Mucosa of rectum (tissue), 2 donors: ENCODE results near the gene AVP.
"Not testable (repeated sequence)": the region's sequence is repeated elsewhere in the genome, so short reads cannot be mapped to it uniquely, and the experiment has no call there.

Experiments
- H3K27ac ChIP-seq, 2 donors: one replicate each; pipeline ENCODE4 v1.7.0; 2013; ENCODE audit warnings: inconsistent platforms in 2 of 2, low read depth in 2 of 2, low read length in 2 of 2
- H3K27me3 ChIP-seq, 2 donors: one replicate each; pipeline ENCODE4 v1.7.0; 2013; ENCODE audit warnings: low read length in 2 of 2; ENCODE audit not compliant: control insufficient read depth in 2 of 2, insufficient read depth in 2 of 2
- H3K36me3 ChIP-seq, 2 donors: one replicate each; pipeline ENCODE4 v1.7.0; 2013; ENCODE audit warnings: low read length in 2 of 2; ENCODE audit not compliant: control insufficient read depth in 2 of 2, insufficient read depth in 2 of 2
- H3K4me1 ChIP-seq, 2 donors: one replicate each; pipeline ENCODE4 v1.7.0; 2013; ENCODE audit warnings: low read length in 2 of 2, mild to moderate bottlenecking in 1 of 2; ENCODE audit not compliant: control insufficient read depth in 2 of 2, insufficient read depth in 2 of 2
- H3K4me3 ChIP-seq, 2 donors: one replicate each; pipeline ENCODE4 v1.7.0; 2013; ENCODE audit warnings: low read length in 2 of 2
- H3K9ac ChIP-seq, 2 donors: one replicate each; pipeline ENCODE4 v1.7.0; 2013; ENCODE audit warnings: low read length in 2 of 2, low read depth in 1 of 2, mild to moderate bottlenecking in 1 of 2
- H3K9me3 ChIP-seq, 2 donors: one replicate each; pipeline ENCODE4 v1.7.0; 2013; ENCODE audit warnings: low read length in 2 of 2; ENCODE audit not compliant: control insufficient read depth in 2 of 2
- donor health status: healthy.
- donor health status: Normal muscosa, but diverticular disease.

The AVP gene

GRCh38 chr20:3084283-3084985 lies at the start of gene AVP:
AVP (minus strand) TSS chr20:3084724; CDS start chr20:3084674, 50 bp downstream.
- no peak within 1 kb of the TSS for H3K4me3 ChIP-seq
- H3K27me3 ChIP-seq: peaks cover 29 to 32% of the 10 kb centered on the region in 2 donors
- H3K9me3 ChIP-seq: no peaks in the 10 kb centered on the region
- H3K27ac ChIP-seq: no peak within 1 kb of the TSS
- H3K36me3 ChIP-seq: no peaks in the 10 kb centered on the region
- H3K4me1 ChIP-seq: no peaks in the 10 kb centered on the region
- H3K9ac ChIP-seq: no peak within 1 kb of the TSS

GRCh38 chr20:3134151-3134550 lies 49.6 kb upstream of the AVP start:
- H3K27me3 ChIP-seq: no peaks in the 10 kb centered on the region
- no peak overlapping the region for H3K9ac ChIP-seq
- no peaks in the 10 kb centered on the region for H3K36me3 ChIP-seq
- no peaks in the 10 kb centered on the region for H3K4me1 ChIP-seq
- no peak overlapping the region for H3K4me3 ChIP-seq
- H3K9me3 ChIP-seq: no peaks in the 10 kb centered on the region
- H3K27ac ChIP-seq: no peak overlapping the region

- Histone ChIP-seq H3K36me3 (no peaks in the 10 kb centered on the region), H3K9ac (no peak overlapping the region), H3K27ac (no peak overlapping the region), H3K4me3 (no peak overlapping the region), H3K4me1 (no peaks in the 10 kb centered on the region), H3K27me3 (no peaks in the 10 kb centered on the region), H3K9me3 (no peaks in the 10 kb centered on the region)
These were observed 48.6 kb upstream of the AVP start for GRCh38 chr20:3133155-3133554.

- no peaks in the 10 kb centered on the region for H3K4me1 ChIP-seq
- H3K27ac ChIP-seq: no peak overlapping the region
- no peaks in the 10 kb centered on the region for H3K27me3 ChIP-seq
- no peaks in the 10 kb centered on the region for H3K36me3 ChIP-seq
- no peak overlapping the region for H3K4me3 ChIP-seq
- H3K9ac ChIP-seq: no peak overlapping the region
- no peaks in the 10 kb centered on the region for H3K9me3 ChIP-seq
These were observed 45.6 kb upstream of the AVP start for GRCh38 chr20:3130051-3130600.

- no peak overlapping the region for H3K27ac ChIP-seq
- H3K9ac ChIP-seq: no peak overlapping the region
- no peaks in the 10 kb centered on the region for H3K4me1 ChIP-seq
- no peak overlapping the region for H3K4me3 ChIP-seq
- no peaks in the 10 kb centered on the region for H3K36me3 ChIP-seq
- H3K9me3 ChIP-seq: no peaks in the 10 kb centered on the region
- no peaks in the 10 kb centered on the region for H3K27me3 ChIP-seq
These were observed 44.6 kb upstream of the AVP start for GRCh38 chr20:3129094-3129493.

- Histone ChIP-seq H3K4me3 (no peak overlapping the region), H3K27ac (no peak overlapping the region), H3K4me1 (no peaks in the 10 kb centered on the region), H3K9ac (no peak overlapping the region), H3K36me3 (no peaks in the 10 kb centered on the region), H3K27me3 (no peaks in the 10 kb centered on the region), H3K9me3 (no peaks in the 10 kb centered on the region)
These were observed 43.9 kb upstream of the AVP start for GRCh38 chr20:3128275-3128984.

GRCh38 chr20:3126527-3126859 lies 42.0 kb upstream of the AVP start:
- Histone ChIP-seq H3K36me3 (peaks cover 14 to 17% of the 10 kb centered on the region in 2 donors), H3K4me1 (no peaks in the 10 kb centered on the region), H3K4me3 (no peak overlapping the region), H3K9ac (no peak overlapping the region), H3K27ac (no peak overlapping the region), H3K9me3 (no peaks in the 10 kb centered on the region), H3K27me3 (no peaks in the 10 kb centered on the region)

- not testable (repeated sequence) for H3K9ac ChIP-seq, H3K9me3 ChIP-seq, H3K4me3 ChIP-seq, H3K4me1 ChIP-seq, H3K27me3 ChIP-seq, H3K27ac ChIP-seq
- peaks cover 18 to 21% of the 10 kb centered on the region in 2 donors for H3K36me3 ChIP-seq
These were observed 41.4 kb upstream of the AVP start for GRCh38 chr20:3125776-3126526.

GRCh38 chr20:3124773-3125560 lies 40.4 kb upstream of the AVP start:
- not testable (repeated sequence) for H3K9ac ChIP-seq, H3K27me3 ChIP-seq, H3K9me3 ChIP-seq, H3K4me1 ChIP-seq, H3K4me3 ChIP-seq, H3K27ac ChIP-seq
- H3K36me3 ChIP-seq: peaks cover 18 to 25% of the 10 kb centered on the region in 2 donors
